ENCODE measurements around the gene RAVER1. TPM values are rescaled to one million over a fixed set of nuclear protein-coding genes. Genes with fewer than 3 reads are reported as not detected.

Gene RAVER1
- total and polyA plus RNA-seq, 2 of the 8 experiments (the other 6 are each of a cell fraction or from before 2014, with no cell fraction given) = 5.7 to 70.5 TPM

DNA sequence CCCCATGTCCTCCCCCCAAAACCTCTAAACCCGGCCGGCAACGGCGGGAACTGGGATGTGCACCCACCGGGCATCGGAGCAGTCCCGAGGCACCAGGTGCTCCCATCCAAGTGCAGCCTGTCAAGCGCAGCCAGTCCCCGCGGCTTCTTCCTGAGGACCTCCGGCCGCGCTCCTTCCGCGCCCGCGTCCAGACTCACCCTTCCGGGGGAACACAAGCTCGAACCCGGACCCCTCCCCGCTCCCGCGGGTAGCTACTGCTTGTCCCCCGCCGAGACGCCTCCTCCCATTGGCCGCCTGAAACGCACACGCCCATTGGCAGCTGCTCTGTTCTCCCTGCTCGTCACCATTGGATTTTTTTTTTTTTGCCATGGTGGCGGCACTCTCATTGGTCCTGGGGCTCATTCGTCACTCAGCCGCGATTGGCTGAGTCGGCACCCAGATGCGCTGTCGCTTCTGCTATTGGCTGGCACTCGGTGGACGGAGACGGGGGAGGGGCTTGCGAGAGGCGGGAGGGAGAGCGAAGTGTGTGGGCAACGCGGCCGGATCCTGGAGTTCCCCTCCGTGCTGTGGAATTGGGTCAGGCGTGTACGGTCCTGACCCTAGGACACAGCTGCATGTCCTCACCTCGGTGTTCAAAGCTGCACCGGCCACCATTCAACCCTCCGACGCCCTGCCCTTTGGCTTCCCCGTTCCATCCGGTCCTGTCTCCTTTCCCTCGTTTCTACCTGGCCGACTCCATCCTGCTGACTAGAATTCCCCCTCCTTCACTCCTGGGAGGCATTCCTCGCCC is 47.2 kb upstream of the RAVER1 start, which contains the start of gene TYK2 (continued):
- no peak for TF ChIP-seq RXRA (IDR thresholded peaks at IDR 0.05; ENCODE audit: insufficient read depth, low read depth, low read length)
- TF ChIP-seq HDAC6 (IDR thresholded peaks at IDR 0.05; ENCODE audit: low read depth, low read length) = no peak
- TF ChIP-seq, protein P1, sequence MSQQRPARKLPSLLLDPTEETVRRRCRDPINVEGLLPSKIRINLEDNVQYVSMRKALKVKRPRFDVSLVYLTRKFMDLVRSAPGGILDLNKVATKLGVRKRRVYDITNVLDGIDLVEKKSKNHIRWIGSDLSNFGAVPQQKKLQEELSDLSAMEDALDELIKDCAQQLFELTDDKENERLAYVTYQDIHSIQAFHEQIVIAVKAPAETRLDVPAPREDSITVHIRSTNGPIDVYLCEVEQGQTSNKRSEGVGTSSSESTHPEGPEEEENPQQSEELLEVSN (IDR thresholded peaks at IDR 0.05) = peak; percentile 93
- no peak for TF ChIP-seq CEBPB (IDR thresholded peaks at IDR 0.05; ENCODE audit: low read depth, low read length)
- peak in 1 of 2 experiments; percentile 63; a peak in 1 of 4 replicates for TF ChIP-seq HDAC2 (IDR thresholded peaks at IDR 0.05; ENCODE audit: borderline replicate concordance in 1 of 2, low read depth in 2 of 2, low read length in 2 of 2)
- TF ChIP-seq, protein P2, sequence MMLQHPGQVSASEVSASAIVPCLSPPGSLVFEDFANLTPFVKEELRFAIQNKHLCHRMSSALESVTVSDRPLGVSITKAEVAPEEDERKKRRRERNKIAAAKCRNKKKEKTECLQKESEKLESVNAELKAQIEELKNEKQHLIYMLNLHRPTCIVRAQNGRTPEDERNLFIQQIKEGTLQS (IDR thresholded peaks at IDR 0.05; ENCODE audit: insufficient read depth, low read depth, low read length) = no peak
- peak; percentile 88 to 98 for TF ChIP-seq POLR2A (IDR thresholded peaks at IDR 0.05; ENCODE audit: control extremely low read depth in 1 of 2, low read depth in 2 of 2, low read length in 2 of 2)
- peak in 1 of 2 experiments; percentile 73; a peak in 3 of 4 replicates for TF ChIP-seq SIN3A (conservative IDR thresholded peaks at IDR 0.05 in 1 of 2, IDR thresholded peaks at IDR 0.05 in 1 of 2; ENCODE audit: low read depth in 1 of 2, low read length in 2 of 2)
- TF ChIP-seq, protein P3, sequence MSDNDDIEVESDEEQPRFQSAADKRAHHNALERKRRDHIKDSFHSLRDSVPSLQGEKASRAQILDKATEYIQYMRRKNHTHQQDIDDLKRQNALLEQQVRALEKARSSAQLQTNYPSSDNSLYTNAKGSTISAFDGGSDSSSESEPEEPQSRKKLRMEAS (IDR thresholded peaks at IDR 0.05) = peak; percentile 80; the same call in 1 of the 2 replicates
- no peak for TF ChIP-seq CBX5 (IDR thresholded peaks at IDR 0.05; ENCODE audit: low read depth, low read length)
- peak; percentile 47; the same call in 1 of the 2 replicates for TF ChIP-seq SP2 (IDR thresholded peaks at IDR 0.05; ENCODE audit: low read length)
- TF ChIP-seq BACH1 (IDR thresholded peaks at IDR 0.05; ENCODE audit: low read length) = peak; percentile 41
- peak; percentile 92 for TF ChIP-seq PHF8 (conservative IDR thresholded peaks at IDR 0.05; ENCODE audit: low read depth, low read length)
- TF ChIP-seq, protein P4, sequence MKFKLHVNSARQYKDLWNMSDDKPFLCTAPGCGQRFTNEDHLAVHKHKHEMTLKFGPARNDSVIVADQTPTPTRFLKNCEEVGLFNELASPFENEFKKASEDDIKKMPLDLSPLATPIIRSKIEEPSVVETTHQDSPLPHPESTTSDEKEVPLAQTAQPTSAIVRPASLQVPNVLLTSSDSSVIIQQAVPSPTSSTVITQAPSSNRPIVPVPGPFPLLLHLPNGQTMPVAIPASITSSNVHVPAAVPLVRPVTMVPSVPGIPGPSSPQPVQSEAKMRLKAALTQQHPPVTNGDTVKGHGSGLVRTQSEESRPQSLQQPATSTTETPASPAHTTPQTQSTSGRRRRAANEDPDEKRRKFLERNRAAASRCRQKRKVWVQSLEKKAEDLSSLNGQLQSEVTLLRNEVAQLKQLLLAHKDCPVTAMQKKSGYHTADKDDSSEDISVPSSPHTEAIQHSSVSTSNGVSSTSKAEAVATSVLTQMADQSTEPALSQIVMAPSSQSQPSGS (IDR thresholded peaks at IDR 0.05; ENCODE audit: low read length) = no peak
- peak; percentile 96 for TF ChIP-seq POLR2AphosphoS5 (IDR thresholded peaks at IDR 0.05; ENCODE audit: low read depth, low read length)
- TF ChIP-seq RFX5 (IDR thresholded peaks at IDR 0.05; ENCODE audit: borderline replicate concordance, low read depth, low read length) = peak; percentile 51; the same call in 1 of the 2 replicates
- TF ChIP-seq MAFK (IDR thresholded peaks at IDR 0.05; ENCODE audit: low read depth, low read length) = no peak
- TF ChIP-seq CREB1 (IDR thresholded peaks at IDR 0.05) = peak; percentile 92
- TF ChIP-seq GTF2F1 (IDR thresholded peaks at IDR 0.05; ENCODE audit: borderline replicate concordance, low read depth, low read length) = peak; percentile 22; the same call in 1 of the 2 replicates
- no peak for TF ChIP-seq SIRT6 (IDR thresholded peaks at IDR 0.05; ENCODE audit: low read length)
- peak; percentile 49 for TF ChIP-seq RBBP5 (IDR thresholded peaks at IDR 0.05; ENCODE audit: borderline replicate concordance, low read depth, low read length)

Data from H1 (cell line).